T-helper 1 cell treated with Interleukin-12 subunit alpha and Interleukin-12 subunit beta and Interleukin-4 antibody, amounts not matched to agents 30 ng/mL and 1 ng/mL, for 36 hours (primary cell): ENCODE data around the gene EYA3. TPM values are rescaled to one million over a fixed set of nuclear protein-coding genes. Genes with fewer than 3 reads are reported as not detected.

Source experiments
- intact Hi-C: fragments of 100-400 bp; cut with micrococcal nuclease; formaldehyde crosslinking; loops from one replicate; pipeline ENCODE4 v1.15.1; 2024
- total RNA-seq: library from RNA; stranded (reverse); gene quantifications from 2 replicates; pipeline ENCODE4 v1.2.3, GENCODE V29; 2022

Gene EYA3
- total RNA-seq, 1 donor from 2014 or later = 36.2 TPM

DNA sequence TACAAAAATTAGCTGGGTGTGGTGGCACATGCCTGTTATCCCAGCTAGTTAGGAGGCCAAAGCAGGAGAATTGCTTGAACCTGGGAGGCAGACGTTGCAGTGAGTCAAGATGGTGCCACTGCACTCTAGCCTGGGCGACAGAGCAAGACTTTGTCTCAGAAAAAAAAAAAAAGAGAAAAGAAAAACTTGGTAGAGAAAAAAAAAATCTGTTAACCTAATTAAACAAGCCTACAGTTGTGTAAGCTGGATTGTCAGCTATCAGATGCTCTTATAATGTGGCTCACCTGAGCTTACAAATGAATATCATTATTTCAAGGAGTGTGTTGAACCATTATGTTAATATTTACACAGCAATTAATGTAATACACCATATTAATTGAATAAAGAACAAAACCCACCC, 26.4 kb upstream of the EYA3 start:
- intact Hi-C loops = loop anchor here (1.0 to 2.0 kb wide), 4 partner anchors 24 to 84 kb away; no protein-coding TSS in a partner anchor

GRCh38 chr1:28113242-28113572, 24.8 kb upstream of the EYA3 start:
- intact Hi-C loops = no loop called here

- intact Hi-C loops = no loop called here
Measured at GRCh38 chr1:28112388-28113241, 24.2 kb upstream of the EYA3 start.

DNA sequence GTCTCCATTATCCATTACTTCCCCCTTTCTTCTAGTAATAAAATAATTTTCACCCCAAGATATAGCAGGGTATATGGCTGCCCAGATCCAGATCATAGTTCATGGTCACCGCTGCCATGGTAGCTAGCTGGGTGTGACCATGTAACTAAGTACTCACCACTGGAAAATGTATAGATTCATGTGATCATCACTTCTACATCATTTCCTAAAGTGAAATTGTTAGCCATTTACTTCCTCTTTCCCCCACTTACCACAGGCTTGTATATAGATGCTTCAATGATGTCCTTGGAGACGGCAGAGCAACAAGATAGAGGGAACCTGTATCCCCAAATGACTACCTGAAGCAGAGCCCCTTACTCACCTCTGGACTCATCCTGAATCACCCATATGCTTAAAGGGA, 22.7 kb upstream of the EYA3 start:
- intact Hi-C loops = no loop called here

GRCh38 chr1:28110555-28110954, 22.1 kb upstream of the EYA3 start:
- intact Hi-C loops = no loop called here

- intact Hi-C loops = no loop called here
Measured at GRCh38 chr1:28109639-28110038, 21.2 kb upstream of the EYA3 start.

DNA sequence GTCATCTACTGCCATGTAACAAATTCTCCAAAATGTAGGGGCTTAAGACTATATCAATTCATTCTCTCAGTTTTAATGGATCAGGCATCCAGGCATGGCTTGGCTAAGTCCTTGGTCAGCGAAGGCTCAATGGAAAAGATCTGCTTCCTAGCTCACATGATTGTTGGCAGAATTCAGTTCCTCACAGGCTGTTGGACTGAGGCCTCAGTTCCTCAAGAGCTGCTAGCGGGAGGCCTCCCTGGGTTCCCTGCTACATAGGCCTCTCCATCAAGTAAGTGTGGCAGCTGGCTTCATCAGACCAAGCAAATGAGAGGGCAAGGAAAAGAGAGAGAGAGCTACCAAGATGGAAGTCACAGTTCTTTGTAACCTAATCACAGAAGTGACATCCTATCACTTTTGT, 19.6 kb upstream of the EYA3 start:
- intact Hi-C loops = no loop called here

DNA sequence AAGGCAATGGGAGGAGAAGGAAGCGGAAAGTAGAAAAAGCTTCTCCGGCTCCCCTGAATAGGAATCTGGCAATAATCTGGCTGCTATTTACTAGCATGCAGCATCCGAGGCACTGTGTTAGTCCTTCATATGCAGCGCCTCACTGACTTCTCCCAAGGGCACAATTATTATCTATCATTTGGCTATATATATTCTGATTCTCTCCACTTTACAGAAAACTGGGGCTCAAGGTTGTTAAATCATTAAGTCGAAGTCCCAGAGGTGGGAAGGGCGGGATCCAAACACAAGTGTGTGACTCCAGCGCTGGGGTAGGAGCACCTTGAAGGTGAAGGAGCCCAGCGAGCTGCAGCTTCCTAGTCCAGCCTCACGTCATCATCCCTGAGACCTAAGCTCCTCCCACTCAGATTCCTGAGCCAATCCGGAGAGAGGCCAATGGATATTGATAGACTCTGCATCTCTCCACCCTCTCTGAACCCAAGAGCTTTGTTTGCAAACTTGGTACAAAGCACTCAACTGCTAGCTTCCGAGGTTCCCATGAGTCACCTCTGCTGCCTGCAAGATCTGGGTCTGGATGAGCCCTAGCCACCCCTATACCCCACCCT, 16.6 kb upstream of the EYA3 start:
- intact Hi-C loops = no loop called here

GRCh38 chr1:28102189-28102588, 13.8 kb upstream of the EYA3 start:
- intact Hi-C loops = no loop called here

DNA sequence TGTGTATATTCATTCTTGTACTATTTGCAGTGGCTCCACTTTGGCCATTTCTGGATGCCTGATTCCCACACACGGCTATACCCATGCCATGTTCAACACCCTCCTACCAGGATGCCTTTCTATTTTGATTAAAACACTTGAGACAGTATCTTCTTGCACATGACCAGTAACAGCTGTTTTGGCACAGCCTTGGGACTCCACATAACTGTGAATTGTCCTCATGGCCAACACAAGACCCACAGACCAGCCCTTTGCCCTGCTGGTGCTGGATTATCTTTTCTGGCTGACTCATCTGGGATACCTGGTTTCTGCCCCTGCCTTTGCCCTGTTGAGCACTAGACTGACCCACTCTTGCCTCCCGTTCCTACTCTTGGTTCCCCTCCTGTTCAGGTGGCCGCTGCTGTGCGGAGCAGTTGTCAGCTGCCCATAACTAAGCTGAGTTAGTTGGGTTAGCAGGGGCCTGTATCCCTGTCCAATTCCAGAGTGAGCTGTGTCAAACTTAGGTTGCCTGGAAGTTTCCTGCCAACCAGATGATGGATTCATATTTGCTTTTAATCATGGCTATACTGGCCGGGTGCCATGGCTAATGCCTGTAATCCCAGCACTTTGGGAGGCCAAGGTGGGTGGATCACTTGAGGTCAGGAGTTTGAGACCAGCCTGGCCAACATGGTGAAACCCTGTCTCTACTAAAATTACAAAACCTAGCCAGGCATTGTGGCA, 10.8 kb upstream of the EYA3 start:
- intact Hi-C loops = no loop called here

DNA sequence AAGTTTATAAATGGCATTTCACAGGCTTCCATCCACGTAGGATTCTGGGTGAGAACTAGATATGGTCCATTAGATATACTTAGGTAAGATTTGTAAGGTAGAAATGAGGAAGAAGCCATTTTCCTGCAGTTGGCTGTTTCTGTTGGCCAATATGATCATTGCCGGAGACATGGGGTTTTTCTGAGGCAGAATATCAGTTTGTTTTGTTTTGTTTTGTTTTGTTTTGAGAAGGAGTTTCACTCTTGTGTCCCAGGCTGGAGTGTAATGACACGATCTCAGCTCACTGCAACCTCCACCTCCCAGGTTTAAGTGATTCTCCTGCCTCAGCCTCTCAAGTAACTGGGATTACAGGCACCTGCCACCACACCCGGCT, 8.7 kb upstream of the EYA3 start:
- intact Hi-C loops = no loop called here

GRCh38 chr1:28096210-28097099, 8.0 kb upstream of the EYA3 start:
- intact Hi-C loops = no loop called here

- intact Hi-C loops = loop anchor here (1.0 to 2.0 kb wide), 6 partner anchors 24 to 786 kb away; no protein-coding TSS in a partner anchor
Measured at GRCh38 chr1:28091043-28091781, 2.8 kb upstream of the EYA3 start.

DNA sequence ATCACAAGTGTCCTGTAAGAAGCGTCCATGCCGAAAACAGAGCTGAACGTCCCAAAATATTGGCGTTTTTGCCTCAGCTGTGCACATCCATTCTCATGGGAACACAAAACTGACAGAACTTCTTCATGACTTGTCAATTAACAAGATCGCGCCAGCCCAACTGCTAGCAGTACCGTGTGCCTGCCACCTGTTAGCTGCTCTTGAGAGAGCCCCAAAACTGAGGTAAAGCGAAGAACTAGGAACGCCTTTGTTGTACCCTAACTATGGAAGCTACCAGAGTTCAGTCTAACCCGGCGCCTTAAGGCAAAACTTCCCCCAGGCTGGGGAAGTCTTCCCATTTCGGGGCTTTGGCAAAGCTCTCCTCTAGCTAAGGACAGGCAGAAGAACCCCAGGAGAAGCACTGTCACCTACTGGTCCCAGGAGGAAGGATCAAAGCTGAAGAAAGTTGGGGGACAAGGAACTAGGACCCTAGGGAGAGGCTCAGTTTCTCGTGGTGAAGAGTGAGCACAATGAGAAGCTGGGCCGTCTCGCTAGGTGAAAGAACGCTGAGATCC, 719 bp downstream of the EYA3 start:
- intact Hi-C loops = loop anchor here (1.0 to 2.0 kb wide), 16 partner anchors 29 to 853 kb away; partner anchors contain the start of genes FAM76A, MED18, PHACTR4 and PPP1R8

DNA sequence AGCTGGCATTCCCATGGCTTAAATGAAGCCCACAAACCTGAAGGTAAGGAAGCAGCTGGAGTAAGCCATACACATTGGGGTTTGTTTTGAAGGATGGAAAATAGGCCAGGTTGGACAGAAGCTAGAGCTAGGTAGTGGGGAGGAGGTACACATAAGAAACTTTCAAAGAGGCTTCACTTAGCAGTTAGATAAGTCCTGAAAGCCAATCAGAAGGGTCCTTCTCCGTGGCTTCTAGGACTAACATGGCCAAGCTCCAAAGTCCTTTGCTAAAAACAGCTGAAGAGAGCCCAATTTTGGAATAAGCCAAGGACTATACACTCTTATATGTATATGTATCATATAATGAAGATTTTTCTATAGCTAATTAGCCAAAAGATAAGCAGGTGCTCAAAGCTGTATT, 1.8 kb downstream of the EYA3 start:
- intact Hi-C loops = no loop called here

DNA sequence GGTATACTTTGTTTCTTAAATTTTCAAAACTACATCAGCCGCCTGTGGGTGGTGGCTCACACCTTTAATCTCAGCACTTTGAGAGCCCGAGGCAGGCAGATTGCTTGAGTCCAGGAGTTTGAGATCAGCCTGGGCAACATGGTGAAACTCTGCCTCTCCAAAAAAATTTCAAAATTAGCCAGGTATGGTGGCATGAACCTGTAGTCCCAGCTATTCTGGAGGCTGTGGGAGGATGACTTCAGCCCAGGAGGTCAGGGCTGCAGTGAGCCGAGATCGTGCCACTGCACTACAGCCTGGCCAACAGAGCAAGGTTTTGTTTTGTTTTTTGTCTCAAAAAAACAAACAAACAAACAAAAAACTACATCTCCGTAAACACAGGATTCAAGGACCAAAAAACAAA, 3.3 kb downstream of the EYA3 start:
- intact Hi-C loops = no loop called here

GRCh38 chr1:28083876-28084275, 4.5 kb downstream of the EYA3 start:
- intact Hi-C loops = no loop called here

- intact Hi-C loops = no loop called here
Measured at GRCh38 chr1:28078680-28079626, 9.5 kb downstream of the EYA3 start.

- intact Hi-C loops = no loop called here
Measured at GRCh38 chr1:28078262-28078661, 10.1 kb downstream of the EYA3 start.
